ENCODE measurements around the gene RYR2. TPM values are rescaled to one million over a fixed set of nuclear protein-coding genes. Genes with fewer than 3 reads are reported as not detected.

RYR2 gene
- total RNA-seq, 2 experiments from 2014 or later, result not detected

DNA sequence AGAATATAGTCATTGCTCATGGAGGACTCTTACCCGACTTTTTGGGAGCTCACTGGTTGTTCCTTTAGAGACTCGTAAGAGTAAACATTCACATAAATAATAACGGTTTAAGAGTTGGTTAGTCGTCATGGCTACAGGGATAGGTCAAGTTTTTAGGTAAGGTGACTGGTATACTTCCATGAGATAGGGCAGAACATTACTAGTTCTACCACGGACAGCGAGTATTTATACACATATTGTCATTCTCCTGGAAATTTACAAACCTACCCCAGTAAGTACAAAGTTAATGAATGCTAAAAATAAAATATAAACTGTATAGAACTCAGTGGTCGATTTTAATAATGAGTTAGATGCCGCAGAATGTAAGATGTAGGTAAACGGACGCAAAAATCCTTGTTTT, 1.2 kb upstream of the RYR2 start:
- Histone ChIP-seq H3K9me3 (ENCODE audit: low read length) (no peaks in the 10 kb centered on the region), H3K4me3 (ENCODE audit: low read depth, low read length, poor library complexity, severe bottlenecking) (no peak overlapping the region), H3K27ac (ENCODE audit: low read depth, low read length, poor library complexity, severe bottlenecking) (no peak overlapping the region), H3K4me1 (ENCODE audit: insufficient read depth, low read length, poor library complexity, severe bottlenecking) (no peaks in the 10 kb centered on the region), H3K36me3 (ENCODE audit: insufficient read depth, low read length) (no peaks in the 10 kb centered on the region), H4K20me1 (ENCODE audit: insufficient read depth, low read length) (no peaks in the 10 kb centered on the region), H3K79me2 (ENCODE audit: insufficient read depth, low read depth, low read length) (no peaks in the 10 kb centered on the region), H3K4me2 (ENCODE audit: low read length) (no peak overlapping the region), H2AFZ (ENCODE audit: low read length) (no peak overlapping the region), H3K9me2 (ENCODE audit: insufficient read depth, low read length) (no peaks in the 10 kb centered on the region)
- CTCF ChIA-PET (ENCODE audit: unreplicated experiment), result no interaction called here
- no peak for DNase-seq (ENCODE audit: low spot score)
- BruUV-seq (replicated peaks), result no TSS peak
- intact Hi-C loops (cut with micrococcal nuclease; ENCODE audit: unreplicated experiment), result no loop called here
- POLR2A ChIA-PET, result no interaction called here
- TF ChIP-seq EZH2phosphoT487 (IDR thresholded peaks at IDR 0.05; ENCODE audit: borderline replicate concordance, low read depth, low read length), result no peak
- TF ChIP-seq, protein P1, sequence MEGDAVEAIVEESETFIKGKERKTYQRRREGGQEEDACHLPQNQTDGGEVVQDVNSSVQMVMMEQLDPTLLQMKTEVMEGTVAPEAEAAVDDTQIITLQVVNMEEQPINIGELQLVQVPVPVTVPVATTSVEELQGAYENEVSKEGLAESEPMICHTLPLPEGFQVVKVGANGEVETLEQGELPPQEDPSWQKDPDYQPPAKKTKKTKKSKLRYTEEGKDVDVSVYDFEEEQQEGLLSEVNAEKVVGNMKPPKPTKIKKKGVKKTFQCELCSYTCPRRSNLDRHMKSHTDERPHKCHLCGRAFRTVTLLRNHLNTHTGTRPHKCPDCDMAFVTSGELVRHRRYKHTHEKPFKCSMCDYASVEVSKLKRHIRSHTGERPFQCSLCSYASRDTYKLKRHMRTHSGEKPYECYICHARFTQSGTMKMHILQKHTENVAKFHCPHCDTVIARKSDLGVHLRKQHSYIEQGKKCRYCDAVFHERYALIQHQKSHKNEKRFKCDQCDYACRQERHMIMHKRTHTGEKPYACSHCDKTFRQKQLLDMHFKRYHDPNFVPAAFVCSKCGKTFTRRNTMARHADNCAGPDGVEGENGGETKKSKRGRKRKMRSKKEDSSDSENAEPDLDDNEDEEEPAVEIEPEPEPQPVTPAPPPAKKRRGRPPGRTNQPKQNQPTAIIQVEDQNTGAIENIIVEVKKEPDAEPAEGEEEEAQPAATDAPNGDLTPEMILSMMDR (conservative IDR thresholded peaks at IDR 0.05; ENCODE audit: low read length), result no peak

DNA sequence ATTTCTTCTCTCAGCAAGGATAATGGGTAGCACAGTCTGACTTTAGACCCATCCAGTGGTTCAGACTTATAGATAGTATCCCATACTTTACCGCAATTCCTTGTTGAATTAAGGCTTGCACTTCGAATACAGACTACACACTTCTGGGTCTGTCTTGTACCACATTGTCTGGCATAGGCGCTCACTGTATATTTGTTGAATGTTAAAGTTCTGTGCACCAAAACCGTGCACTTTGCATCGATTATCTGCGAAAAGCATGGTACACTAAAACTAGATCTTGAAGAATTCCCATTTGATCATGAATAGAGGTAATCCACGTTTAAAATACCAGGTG, 556 bp upstream of the RYR2 start:
- intact Hi-C loops (cut with micrococcal nuclease; ENCODE audit: unreplicated experiment), result no loop called here
- Histone ChIP-seq H3K4me3 (ENCODE audit: low read depth, low read length, poor library complexity, severe bottlenecking) (no peak overlapping the region), H4K20me1 (ENCODE audit: insufficient read depth, low read length) (no peaks in the 10 kb centered on the region), H3K36me3 (ENCODE audit: insufficient read depth, low read length) (no peaks in the 10 kb centered on the region), H2AFZ (ENCODE audit: low read length) (no peak overlapping the region), H3K79me2 (ENCODE audit: insufficient read depth, low read depth, low read length) (no peaks in the 10 kb centered on the region), H3K9me3 (ENCODE audit: low read length) (no peaks in the 10 kb centered on the region), H3K9me2 (ENCODE audit: insufficient read depth, low read length) (no peaks in the 10 kb centered on the region), H3K27ac (ENCODE audit: low read depth, low read length, poor library complexity, severe bottlenecking) (no peak overlapping the region), H3K4me1 (ENCODE audit: insufficient read depth, low read length, poor library complexity, severe bottlenecking) (no peaks in the 10 kb centered on the region), H3K4me2 (ENCODE audit: low read length) (no peak overlapping the region)
- TF ChIP-seq EZH2phosphoT487 (IDR thresholded peaks at IDR 0.05; ENCODE audit: borderline replicate concordance, low read depth, low read length), result no peak
- TF ChIP-seq, protein P1 (conservative IDR thresholded peaks at IDR 0.05; ENCODE audit: low read length), result no peak
- DNase-seq (ENCODE audit: low spot score), result no peak
- no TSS peak for BruUV-seq (replicated peaks)
- ChIA-PET POLR2A (no interaction called here), CTCF (ENCODE audit: unreplicated experiment) (no interaction called here)

DNA sequence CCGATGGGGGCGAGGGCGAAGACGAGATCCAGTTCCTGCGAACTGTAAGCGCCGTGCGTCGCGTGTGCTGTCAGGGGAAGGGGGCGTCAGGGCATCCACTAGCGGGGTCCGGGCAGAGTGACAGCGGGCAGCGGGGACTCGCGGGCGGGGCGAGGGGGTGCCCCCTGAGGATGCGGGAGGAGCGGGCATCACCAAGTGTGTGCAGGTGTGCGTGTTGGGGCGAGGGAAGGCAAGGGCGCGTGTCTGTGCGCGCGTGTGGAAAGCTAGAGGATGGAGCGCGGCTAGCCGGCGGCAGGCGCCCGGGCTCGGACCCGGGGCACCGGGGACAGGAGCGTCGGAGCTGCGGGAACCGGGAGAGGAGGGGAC, 525 bp downstream of the RYR2 start:
- no TSS peak for BruUV-seq (replicated peaks)
- intact Hi-C loops (cut with micrococcal nuclease; ENCODE audit: unreplicated experiment), result no loop called here

More for the DNA sequence above, 525 bp downstream of the RYR2 start:
- no peak for DNase-seq (ENCODE audit: low spot score)
- no peaks in the 10 kb centered on the region for H3K9me3 ChIP-seq (ENCODE audit: low read length)
- no peaks in the 10 kb centered on the region for H4K20me1 ChIP-seq (ENCODE audit: insufficient read depth, low read length)
- H3K36me3 ChIP-seq (ENCODE audit: insufficient read depth, low read length), result no peaks in the 10 kb centered on the region
- ChIA-PET POLR2A (no interaction called here), CTCF (ENCODE audit: unreplicated experiment) (no interaction called here)
- TF ChIP-seq EZH2phosphoT487 (IDR thresholded peaks at IDR 0.05; ENCODE audit: borderline replicate concordance, low read depth, low read length), result no peak
- TF ChIP-seq, protein P1 (conservative IDR thresholded peaks at IDR 0.05; ENCODE audit: low read length), result no peak
- no peak overlapping the region for H2AFZ ChIP-seq (ENCODE audit: low read length)
- no peaks in the 10 kb centered on the region for H3K9me2 ChIP-seq (ENCODE audit: insufficient read depth, low read length)
- H3K4me1 ChIP-seq (ENCODE audit: insufficient read depth, low read length, poor library complexity, severe bottlenecking), result no peaks in the 10 kb centered on the region
- H3K27ac ChIP-seq (ENCODE audit: low read depth, low read length, poor library complexity, severe bottlenecking), result no peak overlapping the region
- no peaks in the 10 kb centered on the region for H3K79me2 ChIP-seq (ENCODE audit: insufficient read depth, low read depth, low read length)
- no peak overlapping the region for H3K4me2 ChIP-seq (ENCODE audit: low read length)
- H3K4me3 ChIP-seq (ENCODE audit: low read depth, low read length, poor library complexity, severe bottlenecking), result no peak overlapping the region
